Measurements from ENCODE around the gene LRP2BP.
"Not testable (repeated sequence)": the region's sequence is repeated elsewhere in the genome, so short reads cannot be mapped to it uniquely, and the experiment has no call there.

LRP2BP gene

DNA sequence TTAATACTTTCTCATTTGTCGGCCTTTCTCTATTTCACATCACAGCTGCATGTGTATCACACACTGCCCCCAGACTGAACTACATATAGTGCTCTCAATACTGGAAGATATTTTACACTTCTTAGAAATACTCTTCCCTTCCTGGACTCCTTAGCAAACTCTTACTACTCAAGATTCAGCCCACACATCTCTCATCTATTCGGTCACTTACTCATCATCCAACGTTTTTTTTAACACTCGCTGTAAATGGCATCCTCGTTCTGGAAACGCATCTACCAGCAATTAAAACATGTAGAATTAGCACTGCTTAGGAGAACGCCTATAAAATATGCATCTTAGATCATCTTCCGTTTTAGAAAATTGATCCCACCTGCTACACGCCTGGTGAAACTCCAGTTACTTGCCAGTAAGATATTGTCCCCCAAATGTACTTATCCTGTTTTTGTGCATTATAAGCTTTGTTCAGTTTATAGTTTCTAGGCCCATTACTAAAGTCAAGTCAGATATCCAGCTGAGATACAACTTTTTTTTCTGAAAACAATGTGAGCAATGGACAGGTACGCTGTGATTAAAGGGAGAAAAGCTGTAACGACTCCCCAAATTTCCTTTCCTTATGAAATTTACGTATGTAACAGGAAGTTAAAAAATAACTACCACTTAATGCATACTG is 1.0 kb downstream of the LRP2BP start:
- no peak for DNase-seq

GRCh38 chr4:185392156-185392555 is 3.6 kb downstream of the LRP2BP start:
- DNase-seq: no peak

GRCh38 chr4:185390941-185391340 is 4.8 kb downstream of the LRP2BP start:
- DNase-seq: no peak

DNA sequence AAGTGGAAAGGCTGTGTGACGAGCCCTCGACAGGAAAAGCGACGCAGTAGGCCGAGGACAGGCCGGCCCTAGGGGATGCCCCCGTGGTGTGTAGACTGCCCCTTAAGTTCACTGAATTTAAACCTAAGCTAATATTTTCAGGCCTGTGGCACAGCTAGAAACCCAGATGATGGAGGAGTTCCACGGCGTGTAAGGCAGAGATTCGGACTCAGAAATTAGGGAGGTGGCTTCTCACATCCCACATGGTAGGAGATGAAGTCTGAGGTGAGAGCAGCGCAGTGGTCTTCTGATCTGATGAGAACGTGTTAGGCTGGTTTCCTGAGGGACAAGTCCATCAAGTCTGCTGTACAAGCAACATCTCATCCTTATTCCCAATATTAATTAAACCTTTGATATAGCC is 7.8 kb downstream of the LRP2BP start:
- DNase-seq: no peak

GRCh38 chr4:185384930-185385331 is 10.8 kb downstream of the LRP2BP start:
- DNase-seq: no peak

DNA sequence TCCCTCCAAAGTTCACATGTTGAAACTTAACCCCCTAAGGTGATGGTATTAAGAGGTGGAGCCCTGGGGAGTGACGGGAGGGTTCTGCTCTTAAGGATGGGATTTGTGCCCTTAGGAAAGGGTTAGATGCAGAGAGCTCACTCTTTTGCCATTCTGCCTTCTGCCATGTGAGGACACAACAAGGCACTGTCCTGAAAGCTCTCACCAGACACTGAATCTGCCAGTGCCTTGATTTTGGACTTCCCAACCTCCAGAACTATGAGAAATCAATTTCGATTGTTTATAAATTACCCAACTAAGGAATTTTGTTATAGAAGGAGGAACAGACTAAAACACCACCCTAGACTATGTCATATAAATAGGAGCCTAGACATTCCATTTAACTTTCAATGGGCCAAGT is 11.7 kb downstream of the LRP2BP start:
- no peak for DNase-seq

DNA sequence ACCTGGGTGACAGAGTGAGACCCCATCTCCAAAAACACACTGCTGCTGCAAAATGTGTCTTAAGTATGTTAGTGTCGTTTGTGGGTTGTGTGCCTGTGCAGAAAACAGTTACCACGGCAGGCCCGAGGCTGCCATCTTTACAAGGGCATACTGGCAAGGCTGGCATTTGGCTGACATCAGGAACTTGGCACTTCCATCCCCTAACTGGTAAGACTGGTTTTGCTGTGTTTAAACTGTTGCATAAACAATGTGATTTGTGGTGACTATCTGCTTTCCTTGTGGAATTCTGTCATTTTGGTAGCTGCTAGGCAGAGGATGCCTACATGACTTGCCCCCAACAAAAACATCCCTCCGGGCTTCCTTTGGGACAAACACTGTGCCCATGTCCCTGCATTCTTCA is 12.3 kb downstream of the LRP2BP start:
- DNase-seq: no peak

DNA sequence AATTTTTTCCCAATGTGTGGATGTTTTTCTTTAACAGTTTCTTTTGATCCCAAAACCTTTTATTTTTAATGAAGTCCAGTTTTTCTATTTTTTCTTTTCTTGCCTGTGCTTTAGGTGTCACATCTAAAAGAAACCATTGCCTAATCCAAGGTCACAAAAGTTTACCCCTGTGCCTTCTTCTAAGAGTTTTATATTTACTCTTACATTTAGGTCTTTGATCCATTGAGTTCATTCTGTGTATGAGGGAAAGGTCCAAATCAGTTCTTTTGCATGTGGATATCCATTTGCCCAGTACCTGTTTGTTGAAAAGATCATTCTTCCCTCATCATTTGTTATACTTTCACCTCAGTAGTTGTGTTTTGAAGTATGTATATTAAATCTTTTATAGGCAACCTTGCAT is 13.0 kb downstream of the LRP2BP start:
- DNase-seq: no peak

DNA sequence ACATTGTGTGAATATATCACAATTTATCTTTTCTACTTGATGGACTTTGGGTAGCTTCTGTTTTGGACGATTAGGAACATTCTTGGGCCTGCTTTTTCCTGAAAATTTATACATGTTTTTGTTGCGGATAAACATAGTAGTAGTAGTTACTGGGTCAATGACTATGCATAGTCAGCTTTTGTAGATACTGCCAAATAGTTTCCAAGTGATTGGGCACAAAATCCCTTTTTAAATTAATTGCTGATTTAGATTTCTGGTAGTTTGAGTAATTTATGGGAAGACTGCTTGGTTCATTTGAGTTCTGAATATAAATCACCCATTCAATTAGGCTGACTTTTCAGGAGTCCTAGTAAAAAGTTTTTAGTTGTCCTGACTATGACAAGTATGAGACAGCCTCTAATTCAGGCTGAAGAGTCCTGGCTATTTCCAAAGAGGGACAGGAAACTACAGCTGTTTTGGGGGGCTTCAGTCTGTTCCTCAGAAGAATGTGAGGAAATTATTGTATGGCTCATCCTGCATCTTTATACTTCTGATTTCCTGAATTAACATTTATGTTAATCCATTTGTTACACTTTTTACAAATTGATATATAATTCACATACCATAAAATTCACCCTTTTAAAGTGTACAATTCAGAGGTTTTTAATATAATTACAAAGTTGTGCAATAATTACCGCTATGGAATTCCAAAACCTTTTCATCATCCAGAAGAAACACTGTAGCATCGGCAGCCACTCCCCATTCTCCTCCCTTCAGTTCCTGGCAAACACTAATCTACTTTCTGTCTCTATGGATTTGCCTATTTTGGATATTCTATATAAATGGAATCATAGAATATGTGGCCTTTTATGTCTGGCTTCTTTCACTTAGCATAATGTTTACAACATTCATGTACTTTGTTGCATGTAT is 14.2 kb downstream of the LRP2BP start:
- no peak for DNase-seq

DNA sequence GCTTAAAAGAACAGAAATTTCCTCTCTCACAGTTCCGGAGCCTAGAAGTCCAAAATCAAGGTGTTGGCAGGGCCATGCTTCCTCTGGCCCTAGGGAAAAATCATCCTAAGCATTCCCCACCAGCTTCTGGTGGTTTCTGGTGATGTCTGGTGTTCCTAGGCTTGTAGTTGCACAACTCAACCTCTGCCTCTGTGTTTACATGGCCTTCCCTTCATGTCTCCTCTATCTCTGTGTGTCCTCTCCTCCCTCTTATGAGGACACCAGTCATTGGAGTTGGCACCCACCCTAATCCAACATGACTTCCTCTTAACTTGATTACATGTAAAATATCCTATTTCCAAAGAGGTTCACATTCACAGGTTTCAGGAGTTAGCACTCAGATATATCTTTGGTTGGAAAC is 15.4 kb downstream of the LRP2BP start:
- no peak for DNase-seq

DNA sequence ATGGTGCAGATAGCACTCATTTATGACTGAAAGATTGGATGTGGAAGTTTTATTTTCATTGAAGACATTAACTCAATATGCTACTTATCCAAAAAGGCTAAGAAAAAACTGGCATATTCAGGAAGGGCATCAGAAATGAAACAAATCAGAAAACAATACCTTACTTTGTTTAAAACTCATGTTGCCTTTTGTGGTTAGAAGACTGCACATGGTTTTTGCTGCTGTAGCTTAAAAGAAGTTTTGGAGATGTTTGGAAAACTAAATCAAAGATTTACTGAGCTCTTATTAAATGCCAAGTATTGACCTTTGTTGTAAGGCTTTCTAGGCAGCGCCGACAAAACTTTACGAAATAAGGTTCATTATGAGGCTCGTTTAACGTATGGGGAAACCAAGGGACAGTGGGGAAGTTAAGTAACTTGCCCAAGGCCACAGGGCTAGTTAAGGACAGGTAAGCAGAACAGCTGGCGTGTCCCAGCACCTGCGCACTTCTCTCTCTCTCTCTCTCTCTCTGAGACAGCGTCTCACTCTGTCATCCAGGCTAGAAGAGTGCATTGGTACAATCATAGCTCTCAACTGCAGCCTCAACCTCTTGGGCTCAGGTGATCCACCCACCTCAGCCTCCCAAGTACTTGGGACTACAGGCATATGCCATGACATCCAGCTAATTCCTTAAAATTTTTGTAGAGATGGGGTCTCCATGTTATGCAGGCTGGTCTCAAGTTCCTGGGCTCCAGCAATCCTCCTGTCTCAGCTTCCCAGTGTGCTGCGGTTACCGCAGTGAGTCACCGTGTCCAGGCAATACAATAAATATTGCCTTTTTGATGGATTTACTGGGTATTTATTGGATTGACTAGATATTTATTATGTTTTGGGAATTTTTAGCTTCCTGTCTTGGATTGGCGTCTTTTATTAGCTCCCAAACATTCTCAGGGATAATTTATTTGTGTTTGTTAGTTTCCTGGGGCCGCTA is 16.1 kb downstream of the LRP2BP start:
- no peak for DNase-seq

DNA sequence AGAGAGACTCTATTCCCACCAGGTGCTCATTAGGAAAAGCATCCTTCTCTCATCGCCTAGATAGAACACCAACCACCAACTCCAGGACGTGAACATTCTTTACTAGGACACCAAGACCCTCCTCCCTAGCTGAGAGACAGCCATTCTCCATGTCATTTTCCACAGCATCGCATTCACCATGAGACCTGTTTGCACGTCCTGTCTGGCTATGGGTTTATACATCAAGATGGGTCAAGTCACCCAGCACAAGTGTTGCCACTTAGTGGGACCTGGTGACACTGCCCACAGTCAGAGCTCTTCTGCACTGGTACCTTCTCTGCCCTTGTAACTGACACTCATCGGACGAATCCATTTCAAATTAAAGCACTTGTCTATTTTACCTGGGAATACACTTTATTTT is 17.5 kb downstream of the LRP2BP start:
- DNase-seq: no peak

DNA sequence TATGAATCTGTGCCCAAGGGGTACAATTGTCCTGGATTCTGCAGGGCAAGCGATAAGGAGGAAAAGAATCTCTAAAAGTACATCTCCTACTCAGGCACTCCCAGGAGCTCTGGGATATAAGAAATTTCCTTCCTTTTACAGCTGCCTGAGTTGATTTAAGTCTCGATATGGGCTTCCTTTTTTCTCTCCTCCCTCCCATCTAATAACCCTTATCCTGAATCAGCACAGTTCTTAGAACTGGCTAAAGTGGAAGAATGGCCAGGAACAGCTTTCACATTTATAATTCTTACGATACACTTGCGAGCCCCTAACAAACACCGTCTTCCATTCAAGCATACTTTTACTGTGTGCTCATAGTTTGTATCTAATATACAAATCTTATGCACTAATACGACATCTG is 21.2 kb downstream of the LRP2BP start:
- DNase-seq: no peak

- no peak for DNase-seq
These were observed 21.7 kb downstream of the LRP2BP start for GRCh38 chr4:185374027-185374426.

DNA sequence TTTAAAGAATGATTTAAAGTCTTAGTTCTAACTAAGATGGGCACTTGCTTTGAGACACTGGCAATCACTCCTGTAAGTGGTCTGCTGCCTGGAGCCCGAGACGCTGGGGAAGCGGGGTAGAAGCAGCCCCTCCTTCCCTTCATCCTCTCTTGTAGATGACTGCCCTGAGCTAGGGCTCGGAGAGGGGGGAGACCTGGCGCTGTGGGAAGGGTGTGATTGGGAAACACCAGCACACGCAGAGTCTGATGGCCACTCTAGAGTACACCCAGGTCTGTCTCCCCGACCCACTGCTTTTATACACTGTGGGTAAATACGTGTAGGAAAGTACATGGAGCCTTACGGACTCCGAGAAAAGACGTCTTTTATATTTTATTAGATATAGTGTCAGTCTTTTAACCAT is 24.0 kb downstream of the LRP2BP start:
- DNase-seq: no peak

- no peak for DNase-seq
These were observed 25.3 kb downstream of the LRP2BP start for GRCh38 chr4:185370268-185370949.

- no peak for DNase-seq
These were observed 26.0 kb downstream of the LRP2BP start for GRCh38 chr4:185369731-185370130.

GRCh38 chr4:185364886-185365285 is 30.8 kb downstream of the LRP2BP start:
- no peak for DNase-seq

- no peak for DNase-seq
These were observed 32.5 kb downstream of the LRP2BP start for GRCh38 chr4:185363251-185363650.

DNA sequence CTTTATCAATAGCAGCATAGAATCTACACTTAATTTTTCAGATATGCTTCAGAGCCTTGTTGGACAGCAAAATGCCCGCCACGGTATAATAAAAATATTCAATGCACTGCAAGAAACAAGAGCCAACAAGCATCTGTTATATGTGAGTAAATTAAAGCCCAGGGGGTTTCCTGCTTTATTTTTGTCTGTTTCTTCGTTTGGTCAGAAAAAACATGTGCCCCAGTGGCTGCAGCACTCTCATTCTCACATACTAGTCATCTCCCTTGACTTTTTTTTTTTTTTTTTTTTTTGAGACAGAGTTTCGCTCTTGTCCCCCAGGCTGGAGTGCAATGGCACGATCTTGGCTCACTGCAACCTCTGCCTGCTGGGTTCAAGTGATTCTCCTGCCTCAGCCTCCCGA is 33.2 kb downstream of the LRP2BP start:
- not testable (repeated sequence) for DNase-seq

GRCh38 chr4:185361872-185362271 is 33.9 kb downstream of the LRP2BP start:
- no peak for DNase-seq

DNA sequence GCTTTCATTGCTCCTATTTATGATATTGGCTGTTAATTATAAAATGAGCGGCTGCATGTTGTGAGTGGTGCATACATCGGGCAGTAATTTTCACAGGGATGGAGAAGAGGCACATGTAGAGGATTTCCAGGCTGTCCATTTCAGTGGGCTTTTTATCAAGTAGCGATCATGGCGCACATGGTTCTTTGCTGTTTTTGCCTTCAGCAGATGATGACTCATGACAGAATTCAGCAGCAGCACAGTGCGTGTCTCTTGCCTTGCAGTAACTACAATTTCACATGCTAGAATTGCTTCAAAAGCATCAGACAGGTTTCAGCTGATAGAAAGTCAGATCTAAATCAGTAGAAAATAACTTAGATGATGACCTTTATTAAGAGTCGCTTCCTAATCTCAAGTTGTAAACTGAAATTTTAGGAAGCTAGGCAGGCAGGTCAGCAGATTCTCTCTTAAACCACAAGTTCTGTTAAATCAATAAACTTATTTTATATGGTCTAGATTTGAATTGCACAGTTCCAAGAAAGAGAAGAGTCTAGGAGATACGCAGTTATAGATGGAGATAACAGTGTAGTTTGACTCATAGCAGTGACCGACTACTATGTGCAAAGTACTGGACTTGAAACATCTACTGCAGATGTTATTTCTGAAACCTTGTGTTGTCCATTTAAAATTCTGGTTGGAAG is 35.8 kb downstream of the LRP2BP start:
- DNase-seq: no peak
